Measurements from ENCODE around the gene TMEM44. TPM values are rescaled to one million over a fixed set of nuclear protein-coding genes. Genes with fewer than 3 reads are reported as not detected.

Gene TMEM44
- total RNA-seq, 1 donor from 2014 or later: 16.0 TPM

- no peak overlapping the region for H3K4me3 ChIP-seq (ENCODE audit: low read depth, low read length)
- DNase-seq (ENCODE audit: low read depth): no peak
- no peak for TF ChIP-seq CTCF (conservative IDR thresholded peaks at IDR 0.05; ENCODE audit: low read depth, low read length)
These were observed 64.0 kb downstream of the TMEM44 start for GRCh38 chr3:194569252-194569651.

- TF ChIP-seq CTCF (conservative IDR thresholded peaks at IDR 0.05; ENCODE audit: low read depth, low read length): no peak
- no peak for DNase-seq (ENCODE audit: low read depth)
- no peak overlapping the region for H3K4me3 ChIP-seq (ENCODE audit: low read depth, low read length)
These were observed 67.5 kb downstream of the TMEM44 start for GRCh38 chr3:194565597-194566190.

GRCh38 chr3:194562986-194563385 lies 70.2 kb downstream of the TMEM44 start:
- TF ChIP-seq CTCF (conservative IDR thresholded peaks at IDR 0.05; ENCODE audit: low read depth, low read length): no peak
- no peak for DNase-seq (ENCODE audit: low read depth)
- no peak overlapping the region for H3K4me3 ChIP-seq (ENCODE audit: low read depth, low read length)

GRCh38 chr3:194561306-194561974 lies 71.8 kb downstream of the TMEM44 start:
- no peak for DNase-seq (ENCODE audit: low read depth)
- no peak overlapping the region for H3K4me3 ChIP-seq (ENCODE audit: low read depth, low read length)
- no peak for TF ChIP-seq CTCF (conservative IDR thresholded peaks at IDR 0.05; ENCODE audit: low read depth, low read length)

GRCh38 chr3:194560047-194560446 lies 73.2 kb downstream of the TMEM44 start:
- no peak for TF ChIP-seq CTCF (conservative IDR thresholded peaks at IDR 0.05; ENCODE audit: low read depth, low read length)
- H3K4me3 ChIP-seq (ENCODE audit: low read depth, low read length): no peak overlapping the region
- no peak for DNase-seq (ENCODE audit: low read depth)

GRCh38 chr3:194559530-194559929 lies 73.7 kb downstream of the TMEM44 start:
- H3K4me3 ChIP-seq (ENCODE audit: low read depth, low read length): no peak overlapping the region
- no peak for DNase-seq (ENCODE audit: low read depth)
- no peak for TF ChIP-seq CTCF (conservative IDR thresholded peaks at IDR 0.05; ENCODE audit: low read depth, low read length)

Measured in epithelial cell of proximal tubule (primary cell).